IPS DF 4.7 (cell line): ENCODE measurements around the gene GNG4.
A peak's percentile ranks its signal among the peaks of the same experiment; 100 is the strongest.
"Not testable (repeated sequence)": the region's sequence is repeated elsewhere in the genome, so short reads cannot be mapped to it uniquely, and the experiment has no call there.

Experiments used
- DNase-seq: peaks from one replicate; pipeline ENCODE4 v3.0.0-alpha.2; 2013; ENCODE audit warnings: low spot score; ENCODE audit errors: extremely low read depth

Gene GNG4

GRCh38 chr1:235545292-235545930 is 104.2 kb downstream of the GNG4 start:
- no peak for DNase-seq

GRCh38 chr1:235542845-235543244 is 106.7 kb downstream of the GNG4 start:
- DNase-seq, result not testable (repeated sequence)

GRCh38 chr1:235533476-235534168 is 116.0 kb downstream of the GNG4 start:
- no peak for DNase-seq

- DNase-seq, result no peak
These were observed 117.2 kb downstream of the GNG4 start for GRCh38 chr1:235532360-235532759.

GRCh38 chr1:235527196-235527814 is 122.3 kb downstream of the GNG4 start:
- DNase-seq, result no peak

GRCh38 chr1:235525314-235525713 is 124.3 kb downstream of the GNG4 start:
- no peak for DNase-seq

- no peak for DNase-seq
These were observed 132.6 kb downstream of the GNG4 start for GRCh38 chr1:235516862-235517446.

GRCh38 chr1:235515844-235516512 is 133.6 kb downstream of the GNG4 start:
- DNase-seq, result no peak

GRCh38 chr1:235513495-235514366 is 135.9 kb downstream of the GNG4 start:
- no peak for DNase-seq

GRCh38 chr1:235511470-235512240 is 137.9 kb downstream of the GNG4 start:
- DNase-seq, result no peak

- DNase-seq, result no peak
These were observed 138.8 kb downstream of the GNG4 start for GRCh38 chr1:235510823-235511222.

- no peak for DNase-seq
These were observed 142.0 kb downstream of the GNG4 start for GRCh38 chr1:235507623-235508022.

GRCh38 chr1:235504494-235505222 is 144.9 kb downstream of the GNG4 start:
- DNase-seq, result peak; percentile 87

- DNase-seq, result no peak
These were observed 145.5 kb downstream of the GNG4 start, which contains the start of gene B3GALNT2 for GRCh38 chr1:235504122-235504493. Gene B3GALNT2, minus strand, starts transcription at chr1:235504452. Its CDS starts 200 bp downstream, at chr1:235504252.

GRCh38 chr1:235503403-235504121 is 146.0 kb downstream of the GNG4 start:
- DNase-seq, result no peak

GRCh38 chr1:235502601-235503402 is 146.8 kb downstream of the GNG4 start:
- DNase-seq, result no peak

GRCh38 chr1:235500971-235501540 is 148.5 kb downstream of the GNG4 start:
- no peak for DNase-seq
